HG02642 (cell line): ENCODE results near the gene GNAI1.
A peak's percentile ranks its signal among the peaks of the same experiment; 100 is the strongest.

ENCODE experiments used
- ATAC-seq: cut with Tn5 transposase; IDR thresholded peaks from one replicate; pipeline ENCODE4 v1.9.1; 2021; ENCODE audit warnings: mild to moderate bottlenecking; ENCODE audit not compliant: unreplicated experiment, poor library complexity

GNAI1 gene

DNA sequence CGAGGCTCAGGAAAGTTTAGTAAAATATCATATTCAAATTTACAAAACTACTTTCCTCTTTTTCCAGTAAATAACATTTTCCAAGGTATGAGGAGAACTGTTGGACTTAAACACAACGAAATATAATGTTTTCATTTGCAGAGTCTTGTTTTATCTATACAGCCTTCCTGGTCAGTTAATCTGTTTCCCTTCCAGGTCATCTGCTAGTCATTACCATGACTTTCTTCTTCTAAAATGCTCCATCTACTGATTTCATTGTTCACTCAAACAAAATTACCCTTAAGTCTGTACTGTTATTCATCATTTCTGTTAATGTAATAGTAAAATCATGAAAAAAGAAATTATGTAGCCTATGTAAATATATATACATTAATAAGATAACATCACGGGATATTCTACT lies 69.8 kb downstream of the GNAI1 start:
- ATAC-seq, result no peak

DNA sequence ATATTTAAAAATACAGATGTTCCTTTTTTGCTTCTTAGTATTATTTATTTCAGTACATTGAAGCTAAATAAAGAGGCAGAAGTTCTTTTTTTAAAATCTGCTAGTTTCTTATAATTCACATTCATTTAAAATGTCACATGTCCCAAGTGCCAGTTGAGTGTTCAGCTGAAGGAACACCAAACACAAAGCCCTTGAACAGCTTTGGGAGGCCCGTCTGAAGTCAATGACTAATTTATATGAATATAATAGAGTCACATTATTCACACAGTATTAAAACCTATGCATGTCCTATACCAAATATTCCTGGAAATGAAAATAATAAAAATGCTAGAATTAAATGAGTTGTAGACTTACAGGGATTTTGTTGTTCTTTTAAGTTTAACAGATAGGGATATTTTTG lies 70.3 kb downstream of the GNAI1 start:
- no peak for ATAC-seq

DNA sequence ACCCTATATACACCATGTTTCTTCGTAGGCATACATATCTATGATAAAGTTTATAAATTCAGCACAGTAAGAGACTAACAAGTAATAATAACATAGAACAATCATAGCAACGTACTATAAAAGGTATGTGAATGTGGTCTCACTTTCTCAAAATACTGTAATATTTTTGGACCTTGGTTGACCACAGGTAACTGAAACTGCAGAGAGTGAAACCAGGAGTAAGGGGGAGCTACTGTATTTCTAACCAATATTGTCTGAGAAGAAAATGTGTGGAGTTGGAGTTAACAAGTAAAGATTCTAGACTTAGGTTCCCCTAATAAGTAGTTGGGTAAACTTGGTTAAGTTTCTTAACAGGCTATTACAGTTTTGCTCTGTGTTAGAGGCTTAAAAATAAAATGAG lies 72.1 kb downstream of the GNAI1 start:
- peak; percentile 68 for ATAC-seq

DNA sequence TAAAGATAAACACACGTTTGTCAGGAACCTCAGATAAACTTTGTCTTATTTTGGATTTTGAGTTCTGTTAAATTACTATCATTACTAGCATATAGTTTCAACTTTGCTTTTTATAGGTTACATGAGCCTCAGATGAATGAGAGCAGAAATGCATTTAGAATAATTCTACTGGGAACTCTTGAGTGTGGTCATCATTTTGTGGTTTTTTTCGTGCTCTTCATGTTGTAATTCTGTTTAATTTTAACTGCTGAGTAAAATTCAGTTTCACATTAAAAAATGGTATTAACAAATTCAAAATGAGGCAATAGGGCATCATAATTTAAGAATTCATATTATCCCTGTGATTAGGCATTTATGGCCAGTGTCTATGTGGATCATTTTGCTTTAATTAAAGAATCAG lies 72.9 kb downstream of the GNAI1 start:
- ATAC-seq, result no peak

DNA sequence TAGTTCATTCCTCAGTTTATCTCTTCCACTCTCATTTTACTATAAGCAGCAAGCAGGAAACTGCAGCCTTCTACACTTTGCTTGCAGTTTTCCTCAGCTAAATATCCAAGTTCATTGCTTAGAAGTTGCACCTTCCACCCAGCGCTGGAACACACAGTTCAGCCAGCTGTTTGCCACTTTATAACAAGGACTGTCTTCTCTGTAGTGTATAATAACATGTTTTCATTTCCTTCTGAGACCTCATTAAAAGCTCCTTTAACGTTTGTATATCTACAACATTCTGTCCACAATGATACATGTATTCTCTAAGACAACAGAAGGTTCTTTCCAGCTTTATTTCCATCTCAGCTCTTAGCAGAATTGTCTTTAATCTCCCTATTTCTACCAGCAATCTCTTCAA lies 74.1 kb downstream of the GNAI1 start:
- no peak for ATAC-seq

DNA sequence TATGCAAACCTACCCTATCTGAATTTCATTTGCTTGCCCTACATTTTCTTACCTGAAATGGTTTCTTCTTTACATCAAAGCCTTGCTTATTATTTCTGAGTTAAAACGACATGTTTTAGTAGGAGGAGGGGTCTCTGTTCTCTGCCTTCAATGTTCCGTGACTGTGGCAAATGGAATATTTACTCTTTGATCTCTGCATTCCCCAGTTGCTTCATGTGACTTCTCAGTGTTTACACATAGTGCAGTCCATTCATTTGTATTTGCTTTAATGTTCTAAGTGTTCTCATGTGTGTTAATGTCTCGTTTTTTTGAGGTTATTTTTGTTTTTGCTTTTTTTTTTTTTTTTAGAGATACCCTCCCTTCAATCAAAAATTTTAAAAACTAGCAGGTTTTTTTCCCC lies 75.8 kb downstream of the GNAI1 start:
- no peak for ATAC-seq

DNA sequence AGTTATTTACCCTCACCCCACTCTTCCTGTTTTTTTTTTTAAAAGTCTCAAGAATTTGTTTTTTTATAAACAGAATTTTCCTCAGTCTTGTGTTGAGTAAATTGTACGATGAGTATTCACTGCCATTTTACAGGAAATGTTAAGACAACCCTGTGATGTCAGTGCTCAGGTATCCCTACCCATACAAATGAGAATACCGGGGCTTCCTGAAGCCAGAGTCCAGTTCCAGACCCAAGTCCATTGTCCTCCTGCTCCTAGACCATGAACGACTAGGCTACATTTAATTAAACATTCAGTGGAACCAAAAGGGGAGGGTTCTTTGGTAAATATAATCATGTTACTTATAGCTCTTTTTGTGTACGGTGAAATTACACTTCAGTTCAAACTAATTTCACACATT lies 79.2 kb downstream of the GNAI1 start:
- ATAC-seq, result no peak

DNA sequence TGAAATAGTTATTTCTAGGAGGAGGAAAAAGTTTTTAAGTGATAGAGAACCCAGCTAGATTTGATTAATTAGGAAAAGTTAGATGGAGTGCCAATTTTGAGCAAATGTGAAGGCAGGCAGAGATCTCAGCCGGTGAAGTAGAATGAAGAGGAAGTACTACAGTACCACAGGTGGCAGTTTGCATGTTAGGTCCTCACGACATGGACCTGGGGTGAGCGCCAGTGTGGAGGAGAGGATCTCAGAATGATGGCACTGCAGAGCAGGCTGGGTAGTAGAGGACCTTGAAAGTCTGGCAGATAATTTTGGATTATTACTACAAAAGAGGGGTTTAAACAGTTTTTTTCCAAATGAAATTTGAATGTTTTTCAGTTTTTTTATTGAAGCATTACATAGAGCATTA lies 81.1 kb downstream of the GNAI1 start:
- no peak for ATAC-seq

DNA sequence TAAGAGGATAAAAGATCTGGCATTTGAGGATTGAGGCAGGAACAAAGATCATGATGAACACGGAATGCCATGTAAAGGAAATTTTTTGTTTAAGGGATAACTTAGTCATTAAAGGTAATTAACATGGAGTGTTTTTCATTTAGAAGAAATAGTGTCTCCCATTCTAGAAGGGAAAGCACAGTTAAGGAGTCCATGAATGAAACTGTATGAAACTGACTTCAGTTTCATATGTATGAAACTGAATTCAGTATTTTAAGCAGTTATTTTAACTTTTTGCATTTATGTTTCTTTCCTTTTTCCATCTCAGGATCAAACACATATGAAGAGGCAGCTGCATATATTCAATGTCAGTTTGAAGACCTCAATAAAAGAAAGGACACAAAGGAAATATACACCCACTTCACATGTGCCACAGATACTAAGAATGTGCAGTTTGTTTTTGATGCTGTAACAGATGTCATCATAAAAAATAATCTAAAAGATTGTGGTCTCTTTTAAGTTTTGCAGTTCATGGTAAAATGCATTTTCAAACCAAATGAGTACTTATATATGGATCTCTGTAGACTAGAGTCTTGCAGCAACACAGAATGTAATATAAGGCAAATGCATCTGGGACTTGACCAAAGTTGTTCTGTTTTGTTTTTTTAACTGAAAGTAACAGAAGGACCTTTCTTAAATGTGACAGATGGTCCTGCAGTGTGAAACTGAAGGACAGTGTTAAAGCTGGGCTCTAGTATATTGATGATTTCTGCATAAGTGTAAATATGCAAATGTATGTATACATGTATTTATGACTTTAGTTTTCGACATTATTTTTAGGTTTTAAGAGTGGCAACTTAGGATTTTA lies 82.6 kb downstream of the GNAI1 start:
- no peak for ATAC-seq

DNA sequence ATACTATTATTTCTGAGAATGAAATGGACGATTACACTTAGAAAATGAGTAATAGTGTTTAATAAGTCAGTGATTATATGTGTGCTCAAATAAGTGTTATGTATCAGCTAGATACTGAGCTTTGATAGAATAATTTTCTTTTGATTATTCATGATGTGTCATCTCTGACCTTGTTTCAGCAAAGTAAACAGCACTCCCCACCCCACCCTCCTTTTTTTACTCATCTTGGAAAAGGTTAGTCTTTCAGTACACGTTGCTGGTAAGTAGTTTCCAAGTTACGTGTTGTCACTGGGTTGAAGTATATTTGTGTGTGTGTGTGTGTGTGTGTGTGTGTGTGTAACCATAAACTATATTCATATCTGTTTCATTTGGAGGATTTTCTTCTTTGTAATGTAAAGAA lies 84.1 kb downstream of the GNAI1 start:
- no peak for ATAC-seq

DNA sequence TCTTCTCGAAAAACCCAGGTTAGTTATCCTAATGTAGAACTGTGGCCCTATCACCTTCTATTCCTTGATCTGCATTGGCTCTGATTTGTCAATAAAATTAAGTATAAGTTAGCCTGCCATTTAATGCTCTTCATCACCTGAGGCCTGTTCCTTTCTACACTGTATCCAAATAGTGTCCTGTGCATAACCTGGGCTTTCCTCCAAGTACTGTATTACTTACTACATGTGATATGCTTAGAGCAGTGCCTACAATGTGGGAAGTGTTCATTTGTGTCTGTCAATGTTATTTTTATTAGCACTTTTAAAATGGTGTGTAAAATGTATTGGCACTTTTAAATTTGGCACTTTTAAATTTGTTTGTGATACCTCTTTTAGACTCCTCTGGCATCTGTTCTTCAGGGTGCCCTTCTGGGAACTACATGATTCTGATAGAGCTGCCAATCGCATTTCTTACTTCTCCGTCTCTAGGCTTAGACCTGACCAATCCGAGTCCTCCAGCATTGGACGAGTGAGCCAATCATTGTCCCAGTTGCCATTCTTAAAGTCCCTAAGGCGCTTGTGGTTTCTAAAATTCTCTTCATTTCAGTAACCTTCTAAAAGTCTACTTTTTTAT lies 85.5 kb downstream of the GNAI1 start:
- no peak for ATAC-seq

DNA sequence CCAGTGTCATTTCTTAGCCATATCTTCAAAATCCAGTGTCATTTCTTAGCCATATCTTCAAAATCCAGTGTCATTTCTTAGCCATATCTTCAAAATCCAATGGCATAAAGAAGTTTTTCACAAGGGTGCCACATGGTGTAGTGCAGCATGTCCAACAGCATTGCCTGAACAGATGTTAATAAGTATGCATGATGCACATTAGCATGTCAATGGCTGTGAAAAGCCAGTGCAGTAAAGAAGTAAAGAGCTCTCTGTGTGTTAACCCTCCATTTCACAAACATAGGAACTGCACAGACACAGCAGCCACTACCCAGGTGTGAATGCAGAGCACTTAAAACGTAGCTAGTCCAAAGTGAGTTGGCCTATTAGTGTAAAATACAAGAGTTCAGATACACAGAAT lies 89.8 kb downstream of the GNAI1 start:
- no peak for ATAC-seq

DNA sequence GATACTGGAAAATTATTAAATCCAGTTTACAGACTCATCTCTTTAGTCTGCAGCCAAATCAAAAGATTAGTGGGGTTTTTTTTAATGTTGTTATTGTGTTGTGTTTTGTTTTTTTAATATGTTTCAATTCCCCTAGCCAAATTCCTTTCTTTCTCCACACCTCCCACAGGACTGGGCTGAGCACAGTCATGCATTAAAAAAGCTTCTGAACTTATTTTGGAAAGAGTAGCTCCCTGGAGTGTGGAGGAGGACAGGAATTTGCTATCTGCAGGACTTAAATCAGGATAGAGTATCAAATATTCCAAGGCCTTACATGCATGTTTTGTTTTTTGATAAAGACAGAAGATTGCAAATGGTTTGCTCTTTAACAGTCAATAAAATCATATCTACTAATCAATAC lies 90.7 kb downstream of the GNAI1 start:
- no peak for ATAC-seq

DNA sequence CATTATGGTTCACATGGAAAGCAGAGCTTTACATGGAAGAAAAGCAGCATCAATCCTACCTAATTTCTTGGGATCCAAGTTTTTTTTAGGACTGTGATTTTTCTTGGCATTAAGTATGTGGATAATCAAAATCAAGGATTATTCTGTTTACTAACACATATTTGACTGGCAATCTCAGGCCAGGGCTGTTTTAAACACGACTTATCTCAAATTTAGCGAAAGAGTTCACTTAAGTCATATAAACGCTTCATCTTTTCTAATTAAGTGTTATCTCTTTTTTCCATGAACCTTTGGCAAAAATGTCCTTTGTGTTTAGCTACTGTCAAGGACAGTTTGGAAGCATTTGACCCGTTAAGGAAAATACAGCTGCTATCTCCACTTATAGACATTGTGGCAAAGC lies 92.0 kb downstream of the GNAI1 start:
- no peak for ATAC-seq

DNA sequence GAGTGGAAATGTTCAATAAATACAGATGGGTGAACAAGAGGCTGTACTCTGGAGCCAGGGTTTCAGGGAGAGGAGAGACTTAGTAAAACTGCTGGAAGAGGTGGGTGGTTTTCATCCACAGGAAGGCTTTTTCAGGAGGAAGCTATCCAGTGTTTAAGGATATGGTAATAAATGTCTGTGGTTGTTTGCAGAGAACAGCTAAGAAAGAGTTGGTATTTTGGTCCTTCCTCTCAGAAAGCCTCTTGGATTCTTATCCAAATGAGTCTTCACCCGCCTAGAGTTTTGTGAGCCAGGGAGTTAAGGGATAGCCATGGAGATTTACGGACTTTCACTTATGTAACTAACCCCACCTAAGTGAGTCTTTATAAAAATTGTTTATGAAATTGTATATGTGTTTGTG lies 95.7 kb downstream of the GNAI1 start:
- ATAC-seq, result no peak

DNA sequence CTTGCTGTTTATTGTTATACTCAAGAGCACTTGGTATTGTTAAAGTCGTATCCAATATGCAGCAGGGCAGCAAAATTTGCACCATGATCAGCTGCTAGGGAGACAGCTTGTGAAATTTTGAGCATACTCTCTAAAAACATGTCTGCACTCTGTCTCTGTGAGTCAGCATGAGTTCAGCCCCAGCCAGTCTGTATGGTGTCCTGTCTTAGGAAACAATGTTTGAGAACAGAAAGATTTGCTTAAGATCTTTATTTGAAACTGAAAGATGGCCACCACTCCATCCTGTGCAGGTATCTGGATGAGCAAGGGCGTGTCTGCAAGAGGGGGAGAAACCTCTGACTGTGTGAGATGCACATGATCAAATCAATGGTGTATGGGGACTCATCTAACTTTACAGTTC lies 97.1 kb downstream of the GNAI1 start:
- ATAC-seq, result no peak

DNA sequence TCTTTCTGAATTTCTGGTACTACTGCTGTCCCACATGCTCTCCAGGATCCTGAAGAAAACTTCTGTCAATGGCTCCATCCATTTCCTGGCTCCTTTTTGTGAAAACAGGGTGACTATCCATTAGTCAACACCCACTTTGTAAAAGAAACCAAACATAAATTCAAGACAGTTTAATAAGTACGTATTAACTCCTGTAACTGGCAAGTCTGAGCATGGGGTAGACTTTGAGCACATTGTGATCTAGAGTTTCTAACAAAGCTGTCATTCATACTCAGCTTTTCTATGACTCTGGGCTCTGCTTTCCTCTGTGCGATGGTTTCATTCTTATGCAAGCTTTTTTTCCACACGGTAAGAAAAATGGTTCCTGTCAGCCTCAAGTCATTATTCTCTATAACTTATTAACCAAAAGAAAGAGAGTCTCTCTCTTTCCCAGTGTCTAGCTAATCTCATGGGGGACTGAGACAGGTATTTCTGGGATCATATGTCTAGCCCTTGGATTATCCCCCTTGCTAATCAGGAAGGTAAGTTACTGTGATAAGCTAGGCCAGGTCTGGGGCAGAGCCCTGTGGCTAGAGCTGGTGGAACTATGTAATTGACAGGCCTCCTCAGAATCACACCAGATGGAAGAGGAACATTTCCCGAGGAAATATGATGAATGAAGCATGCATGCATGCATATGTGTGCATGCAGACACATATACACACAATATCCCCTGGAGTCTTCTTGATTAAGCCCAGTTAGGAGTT lies 98.5 kb downstream of the GNAI1 start:
- ATAC-seq, result no peak

DNA sequence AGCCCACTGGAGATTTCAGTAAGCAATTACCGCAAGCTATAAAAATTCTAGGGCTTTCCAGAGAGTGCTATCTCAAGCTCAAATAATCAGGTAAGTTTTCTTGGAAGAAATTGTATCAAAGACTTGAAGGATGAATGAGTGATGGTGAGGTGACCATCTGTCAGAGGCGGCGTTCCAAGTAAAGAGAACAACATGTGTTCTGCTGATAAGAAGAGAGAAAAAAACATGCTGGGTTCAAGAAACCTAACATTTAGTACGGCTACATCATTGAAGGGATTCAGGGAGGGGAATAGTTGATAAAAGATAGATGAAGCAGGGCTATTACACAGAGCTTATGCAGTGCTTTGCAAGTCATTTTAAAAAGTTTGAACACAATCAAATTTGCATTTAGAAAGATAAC lies 100.7 kb downstream of the GNAI1 start:
- ATAC-seq, result no peak

DNA sequence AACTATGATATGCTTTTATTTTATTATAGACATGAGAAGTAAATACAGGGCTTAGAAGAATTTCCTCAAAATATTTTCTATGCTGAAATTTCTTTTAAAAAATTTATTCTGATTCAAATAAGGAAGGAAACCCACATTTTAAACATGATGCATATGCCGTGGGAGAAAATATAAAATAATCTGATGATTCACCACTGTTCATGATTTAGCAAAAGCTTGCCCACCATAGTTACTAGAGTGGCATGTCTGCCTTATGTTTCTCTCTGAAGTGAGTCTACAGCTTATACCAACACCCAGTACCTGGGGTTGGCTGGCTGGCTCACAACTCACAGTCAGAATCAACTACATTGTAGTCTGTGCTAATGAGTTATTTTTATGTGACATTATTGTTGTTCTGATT lies 102.0 kb downstream of the GNAI1 start:
- ATAC-seq, result no peak

DNA sequence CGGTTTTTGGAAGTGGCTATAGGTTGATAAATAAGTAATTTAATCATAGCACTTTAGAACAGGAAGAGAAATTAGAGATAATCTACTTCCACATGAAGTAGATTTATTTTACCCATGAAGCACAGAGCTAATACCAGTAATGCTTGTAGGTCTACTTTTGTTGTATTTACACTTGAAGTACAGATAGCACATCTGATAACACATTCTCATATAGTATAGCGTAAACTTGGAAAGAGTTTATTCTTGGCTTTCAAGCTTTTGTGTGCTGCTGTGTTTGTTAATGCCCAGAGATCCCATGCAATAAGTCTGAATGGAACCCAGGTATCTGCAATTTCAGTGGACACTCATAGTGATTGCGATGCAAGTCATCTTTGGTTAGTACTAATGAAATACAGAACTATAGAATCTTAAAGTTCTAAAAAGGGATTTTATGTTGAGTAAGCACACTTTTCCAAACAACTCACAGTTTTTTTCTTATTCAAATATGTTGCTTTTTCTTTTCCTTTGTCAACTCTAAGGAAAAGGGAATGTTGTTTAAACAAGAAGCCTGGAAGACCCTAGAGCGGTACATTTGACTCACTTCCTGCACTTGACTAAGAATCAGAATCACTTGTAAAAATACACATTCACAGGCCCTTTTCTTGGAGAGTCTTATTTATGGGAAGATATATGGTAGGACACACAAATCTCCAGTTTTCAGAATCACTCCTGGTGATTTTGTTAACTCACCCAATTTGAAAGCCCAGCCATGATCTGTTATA lies 105.8 kb downstream of the GNAI1 start:
- ATAC-seq, result no peak

DNA sequence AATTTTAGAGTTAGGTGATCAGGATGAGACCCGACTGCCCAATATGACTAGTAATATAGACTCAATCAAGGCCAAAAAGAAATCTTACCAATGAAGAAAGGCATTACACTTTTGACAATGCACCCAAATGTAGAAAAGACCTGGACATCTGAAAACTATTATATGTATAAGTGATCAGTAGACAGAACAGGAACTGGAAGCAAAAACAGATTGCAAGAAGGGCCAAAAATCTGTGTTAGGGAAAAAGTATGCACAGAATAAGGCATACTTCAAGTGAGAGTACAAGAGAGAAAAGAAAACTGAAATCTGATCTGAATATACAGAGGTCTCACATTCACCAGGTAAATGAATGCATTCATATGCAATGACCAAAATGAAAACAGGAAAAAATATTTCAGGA lies 107.0 kb downstream of the GNAI1 start:
- no peak for ATAC-seq
